Psoas muscle (tissue), 8 donors: ENCODE measurements around the gene KLF16. TPM values are rescaled to one million over a fixed set of nuclear protein-coding genes. Genes with fewer than 3 reads are reported as not detected.

ENCODE experiments used
- ATAC-seq, 4 donors: fragments of 200-7000 bp; cut with Tn5 transposase; one replicate each; pipeline ENCODE4 v1.9.1; 2020; ENCODE audit warnings: moderate library complexity in 3 of 4, mild to moderate bottlenecking in 2 of 4
- DNase-seq, 2 donors: peaks; one replicate each; pipeline ENCODE4 v3.0.0-alpha.2; 2020
- H3K27ac ChIP-seq: fragments of 200-600 bp; one replicate; pipeline ENCODE4 v1.8.0; 2022
- H3K27me3 ChIP-seq, 3 donors: fragments of 200-600 bp in 1 of 3; one replicate each; pipeline versions ENCODE4 v1.6.1 to v1.8.0; 2013 to 2022; ENCODE audit warnings: low read length in 2 of 3, mild to moderate bottlenecking in 2 of 3, moderate library complexity in 1 of 3; ENCODE audit not compliant: insufficient read depth in 3 of 3
- H3K36me3 ChIP-seq, 2 donors: fragments of 200-600 bp in 1 of 2; one replicate each; pipeline versions ENCODE4 v1.6.1 to v1.8.0; 2013 to 2022; ENCODE audit warnings: low read depth in 1 of 2, mild to moderate bottlenecking in 1 of 2, moderate library complexity in 1 of 2; ENCODE audit not compliant: insufficient read depth in 1 of 2
- H3K4me1 ChIP-seq: fragments of 200-600 bp; one replicate; pipeline ENCODE4 v1.8.0; 2022
- H3K4me3 ChIP-seq: fragments of 200-600 bp; one replicate; pipeline ENCODE4 v1.8.0; 2022; ENCODE audit warnings: mild to moderate bottlenecking
- H3K9me3 ChIP-seq: fragments of 200-600 bp; one replicate; pipeline ENCODE4 v1.8.0; 2022
- WGBS, 3 donors: extraction: QIAGEN DNeasy Blood & Tissue Kit; methylation state at CpG; one replicate each; pipeline versions ENCODE4 v1.1.6 to v1.1.7; 2013; 5-methylcytosine and 5-hydroxymethylcytosine counted together
- intact Hi-C, 2 donors: fragments of 100-400 bp; cut with DNase I; formaldehyde crosslinking; loops; one replicate each; pipeline versions ENCODE4 v1.11.0 to v1.14.2; 2022
- polyA plus RNA-seq, 3 donors: library from polyadenylated mRNA; stranded (reverse); fragments of 200-250 nt; gene quantifications; one replicate each; pipeline ENCODE4 v1.2.3, GENCODE V29; 2013
- total RNA-seq, 4 donors: library from RNA; stranded (reverse); fragmentation: NEBNext Ultra II Directional in 2 of 4; extraction: Animal tissue kit (Norgen Biotek cat#: 25700) in 2 of 4; gene quantifications; one replicate each; pipeline versions ENCODE4 v1.2.1 to v1.2.4, GENCODE V29; 2021 to 2023
- TF ChIP-seq, protein P1 (sequence below): fragments of 200-600 bp; IDR thresholded peaks from one replicate; pipeline ENCODE4 v1.8.0; 2022; ENCODE audit warnings: antibody characterized with exemption
- donor health status: healthy with polysubstance abuse.
- donor health status: DM: no; HTN: no; CAD: no; lungs with moderate emphysema.
- donor health status: Bipolar disorder and iron deficiency.
- donor health status: healthy.
- donor health status: DM: yes; HTN: yes; CAD: no.
- donor health status: DM: no; HTN: no; CAD: no.
- donor health status: DM: no; HTN: no; CAD: no.
- donor health status: DM: yes; HTN: yes; CAD: no.

The KLF16 gene
- total and polyA plus RNA-seq, 7 donors, result 2.2 to 13.0 (median 3.3) TPM

DNA sequence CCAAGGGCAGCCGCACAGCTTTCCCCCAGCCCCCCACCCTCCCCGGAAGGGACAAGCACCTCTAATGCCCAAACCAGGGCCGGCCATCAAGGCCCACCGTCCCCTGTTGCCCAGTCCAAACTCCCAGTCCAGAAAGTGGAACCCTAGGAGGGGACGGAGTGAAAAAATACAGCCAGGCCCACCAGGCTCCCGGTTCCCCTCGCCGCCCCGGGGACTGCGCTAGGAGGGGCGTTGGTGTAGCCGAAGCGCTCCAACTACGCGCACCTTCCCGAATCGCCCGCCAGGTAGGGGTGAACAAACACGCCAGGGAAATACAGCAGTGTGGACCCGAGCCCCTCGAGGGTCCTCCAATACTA lies 1.3 kb downstream of the KLF16 start:
- H3K36me3 ChIP-seq, result no peaks in the 10 kb centered on the region
- DNase-seq (no peak), ATAC-seq (no peak)
- TF ChIP-seq, protein P1, sequence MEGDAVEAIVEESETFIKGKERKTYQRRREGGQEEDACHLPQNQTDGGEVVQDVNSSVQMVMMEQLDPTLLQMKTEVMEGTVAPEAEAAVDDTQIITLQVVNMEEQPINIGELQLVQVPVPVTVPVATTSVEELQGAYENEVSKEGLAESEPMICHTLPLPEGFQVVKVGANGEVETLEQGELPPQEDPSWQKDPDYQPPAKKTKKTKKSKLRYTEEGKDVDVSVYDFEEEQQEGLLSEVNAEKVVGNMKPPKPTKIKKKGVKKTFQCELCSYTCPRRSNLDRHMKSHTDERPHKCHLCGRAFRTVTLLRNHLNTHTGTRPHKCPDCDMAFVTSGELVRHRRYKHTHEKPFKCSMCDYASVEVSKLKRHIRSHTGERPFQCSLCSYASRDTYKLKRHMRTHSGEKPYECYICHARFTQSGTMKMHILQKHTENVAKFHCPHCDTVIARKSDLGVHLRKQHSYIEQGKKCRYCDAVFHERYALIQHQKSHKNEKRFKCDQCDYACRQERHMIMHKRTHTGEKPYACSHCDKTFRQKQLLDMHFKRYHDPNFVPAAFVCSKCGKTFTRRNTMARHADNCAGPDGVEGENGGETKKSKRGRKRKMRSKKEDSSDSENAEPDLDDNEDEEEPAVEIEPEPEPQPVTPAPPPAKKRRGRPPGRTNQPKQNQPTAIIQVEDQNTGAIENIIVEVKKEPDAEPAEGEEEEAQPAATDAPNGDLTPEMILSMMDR, result no peak
- H3K27me3 ChIP-seq, result peaks cover 0 to 2% (median 0%) of the 10 kb centered on the region in 3 donors
- peaks cover 16% of the 10 kb centered on the region for H3K4me1 ChIP-seq
- H3K27ac ChIP-seq, result no peak overlapping the region
- H3K9me3 ChIP-seq, result no peaks in the 10 kb centered on the region
- intact Hi-C loops, result no loop called here
- 17 to 27% (median 26%) methylated on average over 21 of the region's 21 CpGs for WGBS, 3 donors
- H3K4me3 ChIP-seq, result peak overlapping the region; percentile 73

GRCh38 chr19:1861599-1862031 lies 1.8 kb downstream of the KLF16 start:
- Histone ChIP-seq H3K4me3 (peak overlapping the region; percentile 73), H3K4me1 (peaks cover 20% of the 10 kb centered on the region), H3K9me3 (no peaks in the 10 kb centered on the region), H3K36me3 (no peaks in the 10 kb centered on the region), H3K27me3 (peaks cover 0 to 4% (median 0%) of the 10 kb centered on the region in 3 donors), H3K27ac (no peak overlapping the region)
- intact Hi-C loops, result no loop called here
- DNase-seq, result no peak
- no peak for ATAC-seq
- TF ChIP-seq, protein P1, result no peak
- WGBS, 3 donors, result 48 to 62% (median 48%) methylated on average over 22 to 23 of the region's 23 CpGs

- peaks cover 21% of the 10 kb centered on the region for H3K4me1 ChIP-seq
- intact Hi-C loops, result no loop called here
- H3K27me3 ChIP-seq, result peaks cover 0 to 4% (median 0%) of the 10 kb centered on the region in 3 donors
- H3K27ac ChIP-seq, result no peak overlapping the region
- DNase-seq (no peak), ATAC-seq (no peak)
- H3K36me3 ChIP-seq, result no peaks in the 10 kb centered on the region
- no peaks in the 10 kb centered on the region for H3K9me3 ChIP-seq
- H3K4me3 ChIP-seq, result no peak overlapping the region
- TF ChIP-seq, protein P1, result no peak
- WGBS, 3 donors, result 64 to 70% (median 65%) methylated on average over 28 of the region's 28 CpGs
These were observed 2.4 kb downstream of the KLF16 start for GRCh38 chr19:1860821-1861598.

DNA sequence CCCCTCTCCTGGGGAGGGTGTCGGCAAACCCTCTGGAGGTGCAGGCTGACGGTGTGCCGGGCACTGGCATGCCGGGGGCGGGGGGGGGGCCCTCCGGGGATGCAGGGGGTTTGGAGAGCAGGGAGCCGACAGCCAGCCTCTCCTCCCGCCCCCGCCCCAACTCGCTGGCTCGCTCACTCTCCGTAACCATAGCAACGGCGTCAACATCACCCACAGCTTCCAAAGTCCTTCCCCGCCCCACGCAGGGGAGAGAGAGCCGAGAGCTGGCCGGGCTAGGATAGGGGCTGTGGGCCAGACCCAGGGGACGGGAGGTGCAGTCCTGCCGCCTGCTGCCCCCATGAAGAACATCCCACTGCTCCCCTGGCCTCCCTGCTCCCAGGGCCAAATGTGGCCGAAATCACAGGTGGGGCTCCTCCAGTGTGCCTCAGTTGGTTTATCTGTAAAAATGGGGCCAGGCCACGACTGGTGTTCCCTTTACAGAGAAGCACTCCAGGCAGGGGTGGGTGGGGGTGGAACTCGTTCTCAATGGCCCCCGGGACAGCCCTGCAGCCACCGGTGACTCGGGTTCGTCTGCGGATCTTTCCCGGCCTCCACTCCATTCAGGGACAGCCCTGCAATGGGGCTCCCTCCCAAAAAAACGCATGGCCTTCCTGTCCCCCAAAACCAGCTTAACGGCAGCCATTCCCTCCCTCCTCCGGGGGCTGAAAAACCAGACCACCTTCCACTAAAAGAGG lies 3.2 kb downstream of the KLF16 start:
- intact Hi-C loops, result no loop called here
- Histone ChIP-seq H3K9me3 (no peaks in the 10 kb centered on the region), H3K27me3 (peaks cover 0 to 4% (median 0%) of the 10 kb centered on the region in 3 donors), H3K27ac (no peak overlapping the region), H3K4me1 (peaks cover 29% of the 10 kb centered on the region), H3K4me3 (no peak overlapping the region), H3K36me3 (no peaks in the 10 kb centered on the region)
- ATAC-seq, result no peak
- DNase-seq, result peak in 1 of 2 donors; percentile 50
- TF ChIP-seq, protein P1, result no peak
- 33 to 46% (median 35%) methylated on average over 21 to 32 of the region's 32 CpGs for WGBS, 3 donors
